Activated naive CD4-positive, alpha-beta T cell treated with Interleukin-2 at 50 U/mL for 16 hours (primary cell): Measurements from ENCODE around the gene ZBTB7A.
"Not testable (repeated sequence)": the region's sequence is repeated elsewhere in the genome, so short reads cannot be mapped to it uniquely, and the experiment has no call there.

Experiments
- DNase-seq: peaks from one replicate; pipeline ENCODE4 v3.0.0-alpha.2; 2020

Gene ZBTB7A

DNA sequence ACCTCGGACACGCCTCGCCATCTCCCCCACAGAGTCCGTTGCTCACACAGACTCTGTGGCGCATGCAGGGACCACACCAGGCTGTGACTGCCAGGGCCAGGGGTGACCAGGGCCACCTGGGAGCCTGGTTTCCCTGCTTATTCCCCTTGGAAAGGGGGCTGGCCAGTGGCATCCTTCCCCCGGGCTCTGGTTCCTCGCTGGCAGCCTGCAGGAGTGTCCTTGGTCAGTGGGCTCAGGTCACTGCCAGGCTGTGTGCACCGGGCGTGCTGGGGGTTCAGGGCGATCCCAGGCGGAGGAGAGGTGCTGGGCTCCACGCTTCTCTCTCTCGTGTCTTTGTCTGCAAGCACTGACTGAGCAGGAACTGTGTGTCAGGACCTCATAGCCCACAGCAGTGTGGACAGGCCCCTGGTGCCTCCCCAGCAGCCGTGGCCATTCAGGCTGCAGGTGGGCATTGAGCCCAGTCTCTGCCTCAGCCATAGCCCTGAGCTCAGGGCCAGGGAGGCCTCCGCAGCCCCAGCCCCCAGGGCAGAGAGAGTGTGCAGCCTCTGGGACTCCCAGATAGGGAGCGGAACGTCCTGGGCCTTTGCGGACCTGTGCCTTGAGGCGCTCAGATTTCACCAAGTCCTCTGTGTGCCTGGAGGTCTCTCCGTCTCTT lies 52.7 kb downstream of the ZBTB7A start:
- no peak for DNase-seq

DNA sequence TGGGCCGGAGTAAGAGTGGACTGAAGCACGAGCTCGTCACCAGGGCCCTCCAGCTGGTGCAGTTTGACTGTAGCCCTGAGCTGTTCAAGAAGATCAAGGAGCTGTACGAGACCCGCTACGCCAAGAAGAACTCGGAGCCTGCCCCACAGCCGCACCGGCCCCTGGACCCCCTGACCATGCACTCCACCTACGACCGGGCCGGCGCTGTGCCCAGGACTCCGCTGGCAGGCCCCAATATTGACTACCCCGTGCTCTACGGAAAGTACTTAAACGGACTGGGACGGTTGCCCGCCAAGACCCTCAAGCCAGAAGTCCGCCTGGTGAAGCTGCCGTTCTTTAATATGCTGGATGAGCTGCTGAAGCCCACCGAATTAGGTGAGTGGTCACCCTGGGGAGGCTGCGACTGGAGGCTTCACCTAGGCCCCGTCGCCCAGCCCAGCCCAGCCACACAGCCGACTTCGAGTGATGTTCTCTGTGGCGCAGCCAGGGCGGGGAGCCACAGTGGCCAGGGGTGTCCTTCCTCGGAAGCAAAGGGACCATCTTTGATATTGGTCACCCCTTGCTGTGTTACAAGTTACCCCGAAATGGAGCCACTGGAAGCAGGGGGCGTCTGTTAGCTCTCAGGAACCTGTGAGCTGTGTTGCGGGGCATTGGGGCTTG lies 53.6 kb downstream of the ZBTB7A start:
- no peak for DNase-seq

DNA sequence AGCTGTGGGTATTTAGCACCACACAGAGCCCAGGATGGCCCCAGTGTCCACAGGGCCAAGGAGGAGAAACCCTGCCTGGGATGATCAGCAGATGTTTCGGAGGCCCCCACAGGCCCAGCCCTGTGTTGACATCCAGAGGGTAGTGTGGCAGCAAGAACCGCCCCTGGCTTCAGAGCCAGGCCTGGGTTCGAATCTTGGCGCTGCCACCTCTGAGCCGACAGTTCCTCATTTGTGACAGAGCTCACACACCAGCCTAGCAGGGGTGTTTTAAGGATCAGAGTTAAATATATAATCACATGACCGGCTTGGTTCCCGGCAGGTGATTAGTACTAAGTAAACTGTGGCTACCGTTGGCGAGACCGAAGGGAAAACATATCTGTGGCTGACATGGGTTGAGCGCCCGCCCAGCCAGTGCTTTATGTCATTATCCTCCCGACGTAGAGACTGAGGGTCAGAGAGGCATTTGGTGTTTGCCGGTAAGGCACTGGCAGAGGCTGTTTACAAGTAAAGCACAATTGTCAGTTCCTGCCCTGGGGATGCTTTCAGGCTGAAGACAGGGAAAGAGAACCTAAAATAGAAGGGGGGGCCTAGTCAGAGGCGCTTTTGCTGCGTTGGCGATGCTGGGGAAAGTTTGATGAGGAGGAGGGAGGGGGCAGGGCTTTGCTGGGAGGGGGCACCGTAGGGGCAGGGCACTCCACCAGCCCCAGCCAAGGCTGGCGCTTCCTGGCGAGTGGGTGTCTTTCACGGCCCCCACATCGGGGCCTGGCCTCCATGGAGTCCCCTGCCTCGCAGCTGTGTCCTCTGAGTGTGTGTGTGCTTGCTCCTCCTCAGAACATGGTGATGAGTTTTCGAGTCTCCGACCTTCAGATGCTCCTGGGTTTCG lies 54.4 kb downstream of the ZBTB7A start:
- no peak for DNase-seq

DNA sequence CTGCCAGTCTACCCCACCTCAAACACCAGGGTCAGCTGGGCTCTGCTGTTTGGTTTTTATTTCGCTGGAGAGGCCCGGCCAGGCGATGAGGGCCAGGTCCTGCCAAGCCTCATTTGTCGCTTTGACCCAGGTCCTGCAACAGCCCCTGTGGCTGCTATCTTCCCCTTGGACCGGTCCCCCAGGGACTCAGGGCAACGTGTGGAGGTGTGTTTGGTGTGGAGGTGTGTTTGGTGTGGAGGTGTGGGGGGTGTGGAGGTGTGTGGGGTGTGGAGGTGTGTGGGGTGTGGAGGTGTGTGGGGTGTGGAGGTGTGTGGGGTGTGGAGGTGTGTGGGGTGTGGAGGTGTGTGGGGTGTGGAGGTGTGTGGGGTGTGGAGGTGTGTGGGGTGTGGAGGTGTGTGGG lies 55.3 kb downstream of the ZBTB7A start:
- not testable (repeated sequence) for DNase-seq

- no peak for DNase-seq
Observed at GRCh38 chr19:4010808-4011110, 55.9 kb downstream of the ZBTB7A start.

DNA sequence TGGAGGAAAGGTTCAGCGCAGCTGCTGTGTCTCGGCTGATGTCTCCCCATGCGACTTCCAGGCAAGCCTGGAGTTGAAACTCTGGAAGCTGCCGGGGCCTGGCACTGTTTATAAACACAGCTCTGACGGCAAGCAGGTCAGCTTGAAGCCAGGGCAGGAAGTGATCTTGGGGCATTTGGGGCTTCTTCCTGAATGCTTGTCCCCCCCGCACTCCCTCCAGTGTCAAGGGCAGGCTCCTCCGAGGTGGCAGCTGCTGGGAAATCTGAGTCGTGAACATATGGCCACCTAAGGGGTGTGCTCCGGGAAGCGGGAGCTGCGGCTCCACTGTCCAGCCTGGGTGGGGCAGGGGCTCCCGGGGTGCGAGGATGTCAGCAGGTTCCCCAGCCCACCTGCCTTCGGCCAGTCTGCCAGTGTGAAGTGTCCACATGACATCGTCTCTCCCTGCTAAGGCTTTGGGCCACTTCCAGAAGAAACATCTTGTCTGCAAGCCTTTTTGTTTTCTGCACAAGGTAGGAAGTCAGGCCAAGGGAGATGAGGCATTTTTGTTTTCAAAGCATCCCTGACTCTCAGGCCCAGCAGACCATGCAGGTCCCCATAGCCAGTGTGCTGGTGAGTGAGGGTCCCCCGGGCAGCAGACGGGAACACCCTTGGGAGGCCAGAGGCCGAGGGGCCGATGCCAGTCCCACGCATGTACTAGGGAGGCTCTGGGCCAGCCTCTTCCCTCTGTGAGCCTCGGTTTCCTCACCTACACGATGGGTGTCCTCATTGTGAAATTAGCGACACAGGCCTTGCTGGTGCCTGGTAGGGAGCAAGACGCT lies 56.5 kb downstream of the ZBTB7A start:
- no peak for DNase-seq

DNA sequence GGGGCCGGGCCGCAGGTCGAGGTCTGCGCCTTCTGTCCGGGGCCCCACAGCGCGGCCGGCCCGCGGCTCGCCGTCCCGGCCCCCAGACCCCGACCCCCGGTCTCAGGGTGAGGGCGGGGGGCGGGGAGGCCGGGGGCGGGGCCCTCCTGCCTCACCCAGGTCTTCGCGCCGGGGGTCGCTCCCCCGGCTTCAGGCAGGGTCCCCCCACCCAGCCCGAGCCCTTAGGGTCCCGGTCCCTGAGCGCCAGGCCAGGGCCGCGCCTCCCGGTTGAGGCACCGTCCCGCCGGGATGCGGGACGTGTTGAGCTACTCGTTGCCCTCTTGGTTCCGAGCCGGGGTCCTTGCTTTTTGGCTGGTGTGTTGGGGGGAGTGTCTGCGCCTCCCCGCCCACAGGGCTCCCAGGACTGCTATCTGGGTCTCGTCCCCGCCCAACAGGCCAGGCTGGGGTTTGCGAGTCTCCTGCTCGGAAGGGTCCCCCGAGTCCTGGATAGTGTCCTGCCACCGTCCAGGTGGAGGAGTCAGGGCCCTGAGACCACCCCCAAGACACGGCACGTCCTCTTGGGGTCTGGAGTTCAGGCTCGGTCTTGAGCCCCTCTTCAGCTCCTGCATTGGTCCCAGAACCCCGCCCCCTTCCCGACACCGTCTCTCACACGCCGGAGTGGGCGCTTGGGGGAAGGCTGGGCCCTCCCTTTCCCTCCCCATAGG lies 58.7 kb downstream of the ZBTB7A start:
- DNase-seq, result peak; percentile 24

GRCh38 chr19:4007021-4007835 lies 59.5 kb downstream of the ZBTB7A start, which contains the start of gene PIAS4:
PIAS4 (plus strand) TSS chr19:4007736; CDS start chr19:4007761, 25 bp downstream.
- DNase-seq, result peak; percentile 94

DNA sequence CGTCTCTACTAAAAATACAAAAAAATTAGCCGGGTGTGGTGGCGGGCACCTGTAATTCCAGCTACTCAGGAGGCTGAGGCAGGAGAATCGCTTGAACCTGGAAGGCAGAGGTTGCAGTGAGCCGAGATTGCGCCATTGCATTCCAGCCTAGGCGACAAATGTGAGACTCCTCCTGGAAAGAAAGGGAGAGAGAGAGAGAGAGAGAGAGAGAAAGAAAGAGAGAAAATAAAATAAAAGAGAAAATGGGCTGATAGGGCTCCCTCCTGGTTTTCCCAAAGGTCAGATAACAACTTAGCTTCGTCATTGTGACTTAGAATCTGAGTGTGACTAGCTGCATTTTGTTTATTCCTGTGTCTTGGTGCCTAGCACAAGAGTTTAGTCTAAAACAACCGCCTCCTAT lies 61.3 kb downstream of the ZBTB7A start:
- DNase-seq, result not testable (repeated sequence)

GRCh38 chr19:4000798-4001197 lies 65.9 kb downstream of the ZBTB7A start:
- DNase-seq, result not testable (repeated sequence)

DNA sequence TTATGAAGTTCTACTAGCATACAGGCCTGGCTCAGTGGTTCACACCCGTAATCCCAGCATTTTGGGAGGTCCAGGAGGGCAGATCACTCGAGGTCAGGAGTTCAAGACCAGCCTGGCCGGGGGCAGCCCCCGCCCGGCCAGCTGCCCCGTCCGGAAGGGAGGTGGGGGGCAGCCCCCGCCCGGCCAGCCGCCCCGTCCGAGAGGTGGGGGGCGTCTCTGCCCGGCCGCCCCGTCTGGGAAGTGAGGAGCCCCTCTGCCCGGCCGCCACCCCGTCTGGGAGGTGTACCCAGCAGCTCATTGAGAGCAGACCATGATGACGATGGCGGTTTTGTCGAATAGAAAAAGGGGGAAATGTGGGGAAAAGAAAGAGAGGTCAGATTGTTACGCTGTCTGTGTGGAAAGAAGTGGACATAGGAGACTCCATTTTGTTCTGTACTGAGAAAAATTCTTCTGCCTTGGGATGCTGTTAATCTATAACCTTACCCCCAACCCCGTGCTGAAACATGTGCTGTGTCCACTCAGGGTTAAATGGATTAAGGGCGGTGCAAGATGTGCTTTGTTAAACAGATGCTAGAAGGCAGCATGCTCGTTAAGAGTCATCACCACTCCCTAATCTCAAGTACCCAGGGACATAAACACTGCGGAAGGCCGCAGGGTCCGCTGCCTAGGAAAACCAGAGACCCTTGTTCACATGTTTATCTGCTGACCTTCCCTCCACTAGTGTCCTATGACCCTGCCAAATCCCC lies 67.9 kb downstream of the ZBTB7A start:
- DNase-seq, result not testable (repeated sequence)

- no peak for DNase-seq
Observed at GRCh38 chr19:3995607-3996006, 71.1 kb downstream of the ZBTB7A start.
